Measurements from ENCODE around the gene ITGA11. TPM values are rescaled to one million over a fixed set of nuclear protein-coding genes. Genes with fewer than 3 reads are reported as not detected.

The ITGA11 gene
- total RNA-seq, 1 donor from 2014 or later = 4.5 TPM

- DNase-seq (ENCODE audit: low spot score) = no peak
Measured at GRCh38 chr15:68339481-68339880, 92.5 kb downstream of the ITGA11 start.

GRCh38 chr15:68337826-68338225, 94.1 kb downstream of the ITGA11 start:
- DNase-seq (ENCODE audit: low spot score) = no peak

GRCh38 chr15:68336516-68336915, 95.4 kb downstream of the ITGA11 start:
- no peak for DNase-seq (ENCODE audit: low spot score)

- DNase-seq (ENCODE audit: low spot score) = no peak
Measured at GRCh38 chr15:68335655-68336054, 96.3 kb downstream of the ITGA11 start.

GRCh38 chr15:68335251-68335650, 96.7 kb downstream of the ITGA11 start:
- no peak for DNase-seq (ENCODE audit: low spot score)

- DNase-seq (ENCODE audit: low spot score) = no peak
Measured at GRCh38 chr15:68334661-68335124, 97.3 kb downstream of the ITGA11 start.

- DNase-seq (ENCODE audit: low spot score) = no peak
Measured at GRCh38 chr15:68333775-68334470, 98.0 kb downstream of the ITGA11 start.

GRCh38 chr15:68332266-68332665, 99.7 kb downstream of the ITGA11 start:
- no peak for DNase-seq (ENCODE audit: low spot score)

- DNase-seq (ENCODE audit: low spot score) = no peak
Measured at GRCh38 chr15:68330901-68331300, 101.1 kb downstream of the ITGA11 start.

GRCh38 chr15:68330416-68330815, 101.5 kb downstream of the ITGA11 start:
- no peak for DNase-seq (ENCODE audit: low spot score)

GRCh38 chr15:68328964-68329363, 103.0 kb downstream of the ITGA11 start:
- DNase-seq (ENCODE audit: low spot score) = no peak

- no peak for DNase-seq (ENCODE audit: low spot score)
Measured at GRCh38 chr15:68328443-68328842, 103.5 kb downstream of the ITGA11 start.

GRCh38 chr15:68326711-68327354, 105.1 kb downstream of the ITGA11 start:
- no peak for DNase-seq (ENCODE audit: low spot score)

GRCh38 chr15:68325726-68326125, 106.2 kb downstream of the ITGA11 start:
- DNase-seq (ENCODE audit: low spot score) = no peak

- no peak for DNase-seq (ENCODE audit: low spot score)
Measured at GRCh38 chr15:68322796-68323195, 109.2 kb downstream of the ITGA11 start.

- DNase-seq (ENCODE audit: low spot score) = no peak
Measured at GRCh38 chr15:68321229-68321628, 110.7 kb downstream of the ITGA11 start.

GRCh38 chr15:68319997-68320396, 112.0 kb downstream of the ITGA11 start:
- no peak for DNase-seq (ENCODE audit: low spot score)

- DNase-seq (ENCODE audit: low spot score) = peak; percentile 69
Measured at GRCh38 chr15:68318931-68319909, 112.7 kb downstream of the ITGA11 start.

- peak; percentile 87 for DNase-seq (ENCODE audit: low spot score)
Measured at GRCh38 chr15:68318008-68318835, 113.7 kb downstream of the ITGA11 start.

- DNase-seq (ENCODE audit: low spot score) = peak; percentile 77
Measured at GRCh38 chr15:68317281-68318007, 114.5 kb downstream of the ITGA11 start.
